Psoas muscle (tissue), 8 donors: ENCODE measurements around the gene TNS3. TPM values are rescaled to one million over a fixed set of nuclear protein-coding genes. Genes with fewer than 3 reads are reported as not detected.
"Not testable (repeated sequence)": the region's sequence is repeated elsewhere in the genome, so short reads cannot be mapped to it uniquely, and the experiment has no call there.

Experiments used
- ATAC-seq, 4 donors: fragments of 200-7000 bp; cut with Tn5 transposase; one replicate each; pipeline ENCODE4 v1.9.1; 2020; ENCODE audit warnings: moderate library complexity in 3 of 4, mild to moderate bottlenecking in 2 of 4
- DNase-seq, 2 donors: peaks; one replicate each; pipeline ENCODE4 v3.0.0-alpha.2; 2020
- H3K27ac ChIP-seq: fragments of 200-600 bp; one replicate; pipeline ENCODE4 v1.8.0; 2022
- H3K27me3 ChIP-seq, 3 donors: fragments of 200-600 bp in 1 of 3; one replicate each; pipeline versions ENCODE4 v1.6.1 to v1.8.0; 2013 to 2022; ENCODE audit warnings: low read length in 2 of 3, mild to moderate bottlenecking in 2 of 3, moderate library complexity in 1 of 3; ENCODE audit not compliant: insufficient read depth in 3 of 3
- H3K36me3 ChIP-seq, 2 donors: fragments of 200-600 bp in 1 of 2; one replicate each; pipeline versions ENCODE4 v1.6.1 to v1.8.0; 2013 to 2022; ENCODE audit warnings: low read depth in 1 of 2, mild to moderate bottlenecking in 1 of 2, moderate library complexity in 1 of 2; ENCODE audit not compliant: insufficient read depth in 1 of 2
- H3K4me1 ChIP-seq: fragments of 200-600 bp; one replicate; pipeline ENCODE4 v1.8.0; 2022
- H3K4me3 ChIP-seq: fragments of 200-600 bp; one replicate; pipeline ENCODE4 v1.8.0; 2022; ENCODE audit warnings: mild to moderate bottlenecking
- H3K9me3 ChIP-seq: fragments of 200-600 bp; one replicate; pipeline ENCODE4 v1.8.0; 2022
- WGBS, 3 donors: extraction: QIAGEN DNeasy Blood & Tissue Kit; methylation state at CpG; one replicate each; pipeline versions ENCODE4 v1.1.6 to v1.1.7; 2013; 5-methylcytosine and 5-hydroxymethylcytosine counted together
- intact Hi-C, 2 donors: fragments of 100-400 bp; cut with DNase I; formaldehyde crosslinking; loops; one replicate each; pipeline versions ENCODE4 v1.11.0 to v1.14.2; 2022
- polyA plus RNA-seq, 3 donors: library from polyadenylated mRNA; stranded (reverse); fragments of 200-250 nt; gene quantifications; one replicate each; pipeline ENCODE4 v1.2.3, GENCODE V29; 2013
- total RNA-seq, 4 donors: library from RNA; stranded (reverse); fragmentation: NEBNext Ultra II Directional in 2 of 4; extraction: Animal tissue kit (Norgen Biotek cat#: 25700) in 2 of 4; gene quantifications; one replicate each; pipeline versions ENCODE4 v1.2.1 to v1.2.4, GENCODE V29; 2021 to 2023
- TF ChIP-seq, protein P1 (sequence below): fragments of 200-600 bp; IDR thresholded peaks from one replicate; pipeline ENCODE4 v1.8.0; 2022; ENCODE audit warnings: antibody characterized with exemption
- donor health status: healthy with polysubstance abuse.
- donor health status: DM: no; HTN: no; CAD: no; lungs with moderate emphysema.
- donor health status: Bipolar disorder and iron deficiency.
- donor health status: healthy.
- donor health status: DM: yes; HTN: yes; CAD: no.
- donor health status: DM: no; HTN: no; CAD: no.
- donor health status: DM: no; HTN: no; CAD: no.
- donor health status: DM: yes; HTN: yes; CAD: no.

The TNS3 gene
- total and polyA plus RNA-seq, 7 donors, result 11.5 to 75.3 (median 35.0) TPM

DNA sequence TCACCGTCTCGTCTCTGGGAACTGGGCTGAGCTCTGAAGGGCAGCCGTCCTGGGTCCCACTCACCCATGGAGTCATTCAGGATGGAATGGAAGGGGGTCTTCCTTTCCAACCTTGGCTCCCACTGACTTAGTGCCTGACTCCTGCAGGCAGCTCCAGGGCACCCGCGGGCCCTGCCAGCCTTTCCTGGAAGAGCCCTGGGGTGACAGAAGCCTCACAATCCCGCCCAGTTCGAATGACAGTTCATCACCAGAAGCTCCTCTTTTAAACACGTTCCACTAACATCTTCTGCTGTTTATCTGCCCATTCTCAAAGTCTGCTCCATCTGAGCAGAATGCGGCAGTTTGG is 110.6 kb downstream of the TNS3 start:
- intact Hi-C loops, result no loop called here
- TF ChIP-seq, protein P1, sequence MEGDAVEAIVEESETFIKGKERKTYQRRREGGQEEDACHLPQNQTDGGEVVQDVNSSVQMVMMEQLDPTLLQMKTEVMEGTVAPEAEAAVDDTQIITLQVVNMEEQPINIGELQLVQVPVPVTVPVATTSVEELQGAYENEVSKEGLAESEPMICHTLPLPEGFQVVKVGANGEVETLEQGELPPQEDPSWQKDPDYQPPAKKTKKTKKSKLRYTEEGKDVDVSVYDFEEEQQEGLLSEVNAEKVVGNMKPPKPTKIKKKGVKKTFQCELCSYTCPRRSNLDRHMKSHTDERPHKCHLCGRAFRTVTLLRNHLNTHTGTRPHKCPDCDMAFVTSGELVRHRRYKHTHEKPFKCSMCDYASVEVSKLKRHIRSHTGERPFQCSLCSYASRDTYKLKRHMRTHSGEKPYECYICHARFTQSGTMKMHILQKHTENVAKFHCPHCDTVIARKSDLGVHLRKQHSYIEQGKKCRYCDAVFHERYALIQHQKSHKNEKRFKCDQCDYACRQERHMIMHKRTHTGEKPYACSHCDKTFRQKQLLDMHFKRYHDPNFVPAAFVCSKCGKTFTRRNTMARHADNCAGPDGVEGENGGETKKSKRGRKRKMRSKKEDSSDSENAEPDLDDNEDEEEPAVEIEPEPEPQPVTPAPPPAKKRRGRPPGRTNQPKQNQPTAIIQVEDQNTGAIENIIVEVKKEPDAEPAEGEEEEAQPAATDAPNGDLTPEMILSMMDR, result no peak
- ATAC-seq (no peak), DNase-seq (no peak)
- WGBS, 3 donors, result 47 to 80% (median 60%) methylated on average over 9 of the region's 9 CpGs
- H3K27ac ChIP-seq, result peak overlapping the region; percentile 50
- H3K4me1 ChIP-seq, result peaks cover 25% of the 10 kb centered on the region
- no peaks in the 10 kb centered on the region for H3K9me3 ChIP-seq
- no peaks in the 10 kb centered on the region for H3K36me3 ChIP-seq
- H3K4me3 ChIP-seq, result no peak overlapping the region
- H3K27me3 ChIP-seq, result no peaks in the 10 kb centered on the region

DNA sequence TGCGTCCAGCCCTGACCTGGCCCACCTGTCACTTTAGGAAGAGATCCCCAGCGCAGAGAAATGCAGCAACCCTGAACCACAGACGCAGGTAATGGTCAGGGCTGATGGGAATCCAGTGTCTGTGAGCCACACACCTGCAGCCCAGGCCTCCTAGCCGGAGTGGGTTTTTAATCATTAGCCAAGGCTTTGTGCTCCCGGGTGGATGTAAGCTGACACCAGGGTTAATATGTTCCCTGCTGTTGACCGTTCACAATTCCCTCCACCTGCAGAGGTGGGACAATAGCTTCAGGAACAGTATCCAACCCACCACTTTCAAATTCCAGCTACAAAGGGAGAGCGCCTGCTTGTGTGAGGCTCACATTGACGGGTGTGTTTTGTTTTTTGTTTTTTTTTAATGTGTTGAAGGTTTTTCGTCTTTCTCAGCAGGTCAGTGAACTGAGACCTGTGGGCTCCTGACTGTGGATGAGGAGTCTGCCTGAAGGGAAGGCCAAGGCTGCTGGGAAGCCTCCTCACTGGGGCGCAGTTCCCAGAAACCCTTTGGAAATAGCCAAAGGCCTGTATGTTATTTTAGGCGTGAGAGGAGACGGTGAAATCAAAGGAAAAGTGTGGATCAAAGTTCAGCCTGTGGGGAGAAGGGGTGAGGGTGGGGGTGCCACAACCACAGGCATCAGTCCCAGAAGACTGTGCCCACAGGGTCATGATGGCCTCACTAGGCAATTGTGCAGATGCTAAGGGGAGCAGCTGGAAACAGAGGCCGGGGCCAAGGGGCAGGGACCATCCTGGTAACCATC is 111.1 kb downstream of the TNS3 start:
- intact Hi-C loops, result no loop called here
- Histone ChIP-seq H3K4me3 (no peak overlapping the region), H3K9me3 (no peaks in the 10 kb centered on the region), H3K27me3 (no peaks in the 10 kb centered on the region), H3K27ac (peak overlapping the region; percentile 50), H3K4me1 (peaks cover 28% of the 10 kb centered on the region), H3K36me3 (no peaks in the 10 kb centered on the region)
- TF ChIP-seq, protein P1, result no peak
- 63 to 76% (median 71%) methylated on average over 13 of the region's 13 CpGs for WGBS, 3 donors
- no peak for ATAC-seq
- DNase-seq, result no peak

DNA sequence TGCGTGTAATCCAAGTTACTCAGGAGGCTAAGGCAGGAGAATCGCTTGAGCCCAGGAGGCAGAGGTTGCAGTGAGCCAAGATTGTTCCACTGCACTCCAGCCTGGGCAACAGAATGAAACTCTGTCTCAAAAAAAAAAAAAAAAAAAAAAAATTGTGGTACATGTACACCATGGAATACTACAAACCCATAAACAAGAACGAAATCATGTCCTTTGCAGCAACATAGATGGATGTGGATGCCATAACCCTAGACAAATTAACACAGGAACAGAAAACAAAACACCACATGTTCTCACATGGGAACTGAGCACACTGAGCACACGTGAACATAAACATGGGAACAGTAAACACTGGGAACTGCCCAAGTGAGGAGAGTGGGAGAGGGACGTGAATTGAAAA is 112.1 kb downstream of the TNS3 start:
- 83 to 98% (median 91%) methylated on average over 5 of the region's 5 CpGs for WGBS, 3 donors
- H3K36me3 ChIP-seq, H3K4me3 ChIP-seq, ATAC-seq, intact Hi-C loops, H3K9me3 ChIP-seq, DNase-seq, H3K27me3 ChIP-seq: not testable (repeated sequence)
- H3K27ac ChIP-seq, result peak overlapping the region; percentile 50
- H3K4me1 ChIP-seq, result peaks cover 30% of the 10 kb centered on the region

DNA sequence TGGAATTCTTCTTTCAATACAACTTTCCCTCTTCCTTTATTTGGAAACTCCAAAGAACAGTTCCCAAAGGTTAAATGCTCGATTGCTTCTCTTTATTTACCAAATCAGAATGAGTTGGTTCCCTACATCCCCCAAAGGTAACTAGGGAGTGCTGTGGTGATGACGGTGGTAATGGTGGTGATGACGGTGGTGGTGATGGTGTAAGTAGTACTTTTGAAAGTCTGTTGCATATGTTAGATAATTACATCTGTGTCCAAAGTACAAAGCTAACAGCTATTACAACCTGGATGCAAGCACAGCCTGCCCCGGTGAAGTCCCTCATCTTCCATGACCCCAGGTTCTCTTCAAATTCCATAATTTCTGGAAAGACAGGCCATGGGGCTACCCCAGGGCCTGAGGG is 115.1 kb downstream of the TNS3 start:
- Histone ChIP-seq H3K27ac (no peak overlapping the region), H3K9me3 (no peaks in the 10 kb centered on the region), H3K4me3 (no peak overlapping the region), H3K27me3 (no peaks in the 10 kb centered on the region), H3K36me3 (no peaks in the 10 kb centered on the region), H3K4me1 (peaks cover 25% of the 10 kb centered on the region)
- TF ChIP-seq, protein P1, result no peak
- DNase-seq (no peak), ATAC-seq (no peak)
- intact Hi-C loops, result no loop called here
- 81 to 91% (median 90%) methylated on average over 4 of the region's 4 CpGs for WGBS, 3 donors

DNA sequence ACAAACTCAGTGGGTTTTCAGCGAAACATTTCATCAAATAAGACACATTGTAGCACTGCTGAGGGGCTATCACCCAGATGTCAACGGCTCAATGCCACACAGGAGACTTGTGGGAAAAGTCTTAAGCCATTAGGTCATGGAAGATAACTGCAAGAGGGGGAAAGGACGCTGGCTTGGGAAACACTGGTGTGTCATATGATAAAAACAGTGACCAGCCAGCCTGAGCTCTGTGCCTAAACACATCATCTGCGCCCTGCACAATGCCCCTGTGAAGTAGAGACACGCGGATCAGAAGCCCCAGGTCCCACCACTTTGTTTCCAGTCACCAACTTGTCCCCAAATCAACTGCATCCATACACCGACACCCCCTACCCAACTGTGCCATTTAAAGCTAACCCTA is 116.7 kb downstream of the TNS3 start:
- intact Hi-C loops, result no loop called here
- H3K9me3 ChIP-seq, result no peaks in the 10 kb centered on the region
- H3K4me3 ChIP-seq, result no peak overlapping the region
- H3K36me3 ChIP-seq, result no peaks in the 10 kb centered on the region
- ATAC-seq (peak; percentile 89 to 94 (median 92)), DNase-seq (peak in 1 of 2 donors; percentile 68)
- WGBS, 3 donors, result 34 to 60% (median 36%) methylated on average over 7 of the region's 7 CpGs
- TF ChIP-seq, protein P1, result no peak
- H3K27ac ChIP-seq, result peak overlapping the region; percentile 78
- H3K27me3 ChIP-seq, result no peaks in the 10 kb centered on the region
- peaks cover 34% of the 10 kb centered on the region for H3K4me1 ChIP-seq
